Measurements from ENCODE around the gene CASTOR1. TPM values are rescaled to one million over a fixed set of nuclear protein-coding genes. Genes with fewer than 3 reads are reported as not detected.

The CASTOR1 gene
- total RNA-seq, 2 experiments from 2014 or later: 4.5 to 9.1 TPM

GRCh38 chr22:30253205-30253852 lies 36.0 kb downstream of the CASTOR1 start:
- Histone ChIP-seq H3K27ac (ENCODE audit: low read depth, low read length, poor library complexity, severe bottlenecking) (no peak overlapping the region), H3K9me2 (ENCODE audit: insufficient read depth, low read length) (no peaks in the 10 kb centered on the region), H3K4me3 (ENCODE audit: low read depth, low read length, poor library complexity, severe bottlenecking) (no peak overlapping the region), H3K4me1 (ENCODE audit: insufficient read depth, low read length, poor library complexity, severe bottlenecking) (no peaks in the 10 kb centered on the region), H3K79me2 (ENCODE audit: insufficient read depth, low read depth, low read length) (no peaks in the 10 kb centered on the region), H2AFZ (ENCODE audit: low read length) (no peak overlapping the region), H4K20me1 (ENCODE audit: insufficient read depth, low read length) (no peaks in the 10 kb centered on the region), H3K9me3 (ENCODE audit: low read length) (no peaks in the 10 kb centered on the region), H3K4me2 (ENCODE audit: low read length) (no peak overlapping the region), H3K36me3 (ENCODE audit: insufficient read depth, low read length) (no peaks in the 10 kb centered on the region)
- DNase-seq (ENCODE audit: low spot score): no peak
- TF ChIP-seq EZH2phosphoT487 (IDR thresholded peaks at IDR 0.05; ENCODE audit: borderline replicate concordance, low read depth, low read length) (no peak), CTCF (conservative IDR thresholded peaks at IDR 0.05; ENCODE audit: low read length) (no peak)
- intact Hi-C loops (cut with micrococcal nuclease; ENCODE audit: unreplicated experiment): no loop called here
- ChIA-PET CTCF (ENCODE audit: unreplicated experiment) (interaction anchor here (0.5 to 1.4 kb wide), 2 partner anchors 10 to 95 kb away, joined by 3 to 4 read pairs; no protein-coding TSS in a partner anchor), POLR2A (no interaction called here)
- BruUV-seq (replicated peaks): no TSS peak

GRCh38 chr22:30252411-30253204 lies 36.7 kb downstream of the CASTOR1 start:
- no peaks in the 10 kb centered on the region for H3K79me2 ChIP-seq (ENCODE audit: insufficient read depth, low read depth, low read length)
- H3K36me3 ChIP-seq (ENCODE audit: insufficient read depth, low read length): no peaks in the 10 kb centered on the region
- H3K9me2 ChIP-seq (ENCODE audit: insufficient read depth, low read length): no peaks in the 10 kb centered on the region
- H3K4me2 ChIP-seq (ENCODE audit: low read length): no peak overlapping the region
- BruUV-seq (replicated peaks): no TSS peak
- TF ChIP-seq CTCF (conservative IDR thresholded peaks at IDR 0.05; ENCODE audit: low read length) (no peak), EZH2phosphoT487 (IDR thresholded peaks at IDR 0.05; ENCODE audit: borderline replicate concordance, low read depth, low read length) (no peak)
- no peak overlapping the region for H3K27ac ChIP-seq (ENCODE audit: low read depth, low read length, poor library complexity, severe bottlenecking)
- H2AFZ ChIP-seq (ENCODE audit: low read length): no peak overlapping the region
- no peak overlapping the region for H3K4me3 ChIP-seq (ENCODE audit: low read depth, low read length, poor library complexity, severe bottlenecking)
- CTCF ChIA-PET (ENCODE audit: unreplicated experiment): interaction anchor here (0.6 to 1.4 kb wide), 2 partner anchors 10 kb away, joined by 3 to 5 read pairs; no protein-coding TSS in a partner anchor
- POLR2A ChIA-PET: no interaction called here
- no peaks in the 10 kb centered on the region for H3K4me1 ChIP-seq (ENCODE audit: insufficient read depth, low read length, poor library complexity, severe bottlenecking)
- DNase-seq (ENCODE audit: low spot score): no peak
- intact Hi-C loops (cut with micrococcal nuclease; ENCODE audit: unreplicated experiment): no loop called here
- H3K9me3 ChIP-seq (ENCODE audit: low read length): no peaks in the 10 kb centered on the region
- H4K20me1 ChIP-seq (ENCODE audit: insufficient read depth, low read length): no peaks in the 10 kb centered on the region

Measured in OCI-LY7 (cell line).